HEK293 (cell line): ENCODE results near the gene PON1.

Source experiments
- CTCF ChIA-PET: fragments of 350-600 bp; formaldehyde crosslinking; extraction: SDS; loops from one replicate; lab custom pipeline; 2021; ENCODE audit warnings: antibody characterized with exemption; lab: Yijun Ruan, JAX
- POLR2A ChIA-PET: fragments of 300-600 bp; formaldehyde crosslinking; extraction: SDS; loops from one replicate; lab custom pipeline; 2020; ENCODE audit warnings: antibody characterized with exemption, inconsistent platforms; lab: Yijun Ruan, JAX
- H3K27ac ChIP-seq: fragments of 200-500 bp; sonication (Bioruptor generic); 2 replicates; pipeline ENCODE4 v1.5.1; 2014; ENCODE audit warnings: low read depth, low read length, control low read depth, inconsistent platforms; ENCODE audit errors: extremely low read depth
- H3K36me3 ChIP-seq, 2 experiments: fragments of 200-500 bp in 1 of 2; sonication (Bioruptor generic) in 1 of 2; 1 replicate in 1 of 2; 2 replicates in 1 of 2; pipeline ENCODE4 v1.5.1; 2014 to 2017; ENCODE audit warnings: inconsistent platforms in 2 of 2, low read length in 2 of 2; ENCODE audit not compliant: control insufficient read depth in 2 of 2, insufficient read depth in 1 of 2
- H3K4me1 ChIP-seq: fragments of 200-500 bp; sonication (Bioruptor generic); 2 replicates; pipeline ENCODE4 v1.5.1; 2014; ENCODE audit warnings: mild to moderate bottlenecking, low read length, inconsistent platforms; ENCODE audit not compliant: control insufficient read depth, insufficient read depth
- H3K4me3 ChIP-seq: 2 replicates; pipeline ENCODE4 v1.5.1; 2011; ENCODE audit warnings: low read depth, mild to moderate bottlenecking, control low read depth, low read length, moderate library complexity
- H3K9me3 ChIP-seq: fragments of 200-500 bp; sonication (Bioruptor generic); 2 replicates; pipeline ENCODE4 v1.5.1; 2014; ENCODE audit warnings: low read depth, low read length, inconsistent platforms; ENCODE audit not compliant: control insufficient read depth, insufficient read depth
- FEZF1 ChIP-seq: fragments of 450-650 bp; formaldehyde crosslinking; IDR thresholded peaks from 2 replicates; pipeline ENCODE4 v1.5.1; 2016; ENCODE audit warnings: missing biosample characterization, missing genetic modification characterization
- OSR2 ChIP-seq: fragments of 450-650 bp; formaldehyde crosslinking; IDR thresholded peaks from 2 replicates; pipeline ENCODE4 v1.5.1; 2016; ENCODE audit warnings: missing biosample characterization, missing genetic modification characterization
- PRDM2 ChIP-seq: fragments of 450-650 bp; formaldehyde crosslinking; IDR thresholded peaks from 2 replicates; pipeline ENCODE4 v1.5.1; 2016; ENCODE audit warnings: missing biosample characterization, missing genetic modification characterization, borderline replicate concordance
- REPIN1 ChIP-seq: fragments of 450-650 bp; formaldehyde crosslinking; IDR thresholded peaks from 2 replicates; pipeline ENCODE4 v1.5.1; 2017; ENCODE audit warnings: missing biosample characterization, missing genetic modification characterization, low read depth
- SCRT2 ChIP-seq: fragments of 450-650 bp; formaldehyde crosslinking; IDR thresholded peaks from 2 replicates; pipeline ENCODE4 v1.5.1; 2016; ENCODE audit warnings: missing biosample characterization, missing genetic modification characterization
- TCF7L2 ChIP-seq: IDR thresholded peaks from 2 replicates; pipeline ENCODE4 v1.6.1; 2011; ENCODE audit warnings: low read depth, mild to moderate bottlenecking, inconsistent platforms, low read length, moderate library complexity, borderline replicate concordance
- TRIM28 ChIP-seq: IDR thresholded peaks from 2 replicates; pipeline ENCODE4 v1.6.1; 2011; ENCODE audit warnings: low read length, control low read depth, borderline replicate concordance
- ZBTB17 ChIP-seq: fragments of 450-650 bp; formaldehyde crosslinking; IDR thresholded peaks from 2 replicates; pipeline ENCODE4 v1.5.1; 2016; ENCODE audit warnings: missing biosample characterization, missing genetic modification characterization
- ZBTB44 ChIP-seq: fragments of 450-650 bp; IDR thresholded peaks from 2 replicates; pipeline ENCODE4 v1.5.1; 2018; ENCODE audit warnings: missing biosample characterization, mild to moderate bottlenecking, missing genetic modification characterization
- ZBTB7A ChIP-seq: fragments of 450-650 bp; formaldehyde crosslinking; IDR thresholded peaks from 2 replicates; pipeline ENCODE4 v1.5.1; 2016; ENCODE audit warnings: low read depth, missing biosample characterization, missing genetic modification characterization
- ZNF133 ChIP-seq: fragments of 450-650 bp; formaldehyde crosslinking; IDR thresholded peaks from 2 replicates; pipeline ENCODE4 v1.5.1; 2016; ENCODE audit warnings: missing biosample characterization, missing genetic modification characterization
- ZNF214 ChIP-seq: fragments of 450-650 bp; formaldehyde crosslinking; IDR thresholded peaks from 2 replicates; pipeline ENCODE4 v1.5.1; 2017; ENCODE audit warnings: missing biosample characterization, mild to moderate bottlenecking, missing genetic modification characterization, borderline replicate concordance
- ZNF223 ChIP-seq: fragments of 450-650 bp; formaldehyde crosslinking; IDR thresholded peaks from 2 replicates; pipeline ENCODE4 v1.5.1; 2016; ENCODE audit warnings: missing biosample characterization, missing genetic modification characterization
- ZNF280D ChIP-seq: fragments of 450-650 bp; formaldehyde crosslinking; IDR thresholded peaks from 2 replicates; pipeline ENCODE4 v1.5.1; 2016; ENCODE audit warnings: missing biosample characterization, missing genetic modification characterization
- ZNF335 ChIP-seq: fragments of 450-650 bp; formaldehyde crosslinking; conservative IDR thresholded peaks from 2 replicates; pipeline ENCODE4 v1.5.1; 2016; ENCODE audit warnings: missing biosample characterization, missing genetic modification characterization
- ZNF394 ChIP-seq: fragments of 450-650 bp; formaldehyde crosslinking; IDR thresholded peaks from 2 replicates; pipeline ENCODE4 v1.5.1; 2016; ENCODE audit warnings: missing biosample characterization, missing genetic modification characterization, mild to moderate bottlenecking, moderate library complexity, borderline replicate concordance
- ZNF404 ChIP-seq: fragments of 450-650 bp; formaldehyde crosslinking; IDR thresholded peaks from 2 replicates; pipeline ENCODE4 v1.5.1; 2017; ENCODE audit warnings: missing biosample characterization, missing genetic modification characterization
- ZNF514 ChIP-seq: fragments of 450-650 bp; formaldehyde crosslinking; IDR thresholded peaks from 2 replicates; pipeline ENCODE4 v1.5.1; 2016; ENCODE audit warnings: missing biosample characterization, missing genetic modification characterization
- ZNF544 ChIP-seq: fragments of 450-650 bp; formaldehyde crosslinking; IDR thresholded peaks from 2 replicates; pipeline ENCODE4 v1.5.0; 2017; ENCODE audit warnings: missing biosample characterization, missing genetic modification characterization
- ZNF626 ChIP-seq: fragments of 450-650 bp; sonication (Bioruptor Pico); formaldehyde crosslinking; IDR thresholded peaks from 2 replicates; pipeline ENCODE4 v1.5.1; 2018; ENCODE audit warnings: missing biosample characterization, missing genetic modification characterization, inconsistent platforms
- ZNF76 ChIP-seq: fragments of 450-650 bp; formaldehyde crosslinking; IDR thresholded peaks from 2 replicates; pipeline ENCODE4; 2016; ENCODE audit warnings: low read depth, missing biosample characterization, missing genetic modification characterization, borderline replicate concordance
- ZNF785 ChIP-seq: fragments of 450-650 bp; formaldehyde crosslinking; IDR thresholded peaks from 2 replicates; pipeline ENCODE4 v1.5.1; 2016; ENCODE audit warnings: missing biosample characterization, missing genetic modification characterization
- TF ChIP-seq, protein P1 (sequence below): fragments of 450-650 bp; formaldehyde crosslinking; IDR thresholded peaks from 2 replicates; pipeline ENCODE4 v1.5.1; 2016; ENCODE audit warnings: missing biosample characterization, missing genetic modification characterization, low read depth
- TF ChIP-seq, protein P2 (sequence below): fragments of 450-650 bp; formaldehyde crosslinking; optimal IDR thresholded peaks from 2 replicates; pipeline ENCODE3; 2016; ENCODE audit warnings: missing biosample characterization, mild to moderate bottlenecking, missing genetic modification characterization

Gene PON1

GRCh38 chr7:95368235-95368634 is 43.9 kb upstream of the PON1 start (continued):
- TF ChIP-seq ZBTB7A (tag by site-specific recombination) = no peak
- no peak for TF ChIP-seq ZNF76 (tag by site-specific recombination)
- no peak for TF ChIP-seq ZBTB44
- no peak for TF ChIP-seq ZNF785 (tag by site-specific recombination)
- no peak for TF ChIP-seq ZNF223
- TF ChIP-seq OSR2 (tag by site-specific recombination) = no peak
- TF ChIP-seq ZNF280D = no peak
- TF ChIP-seq ZNF394 (tag by site-specific recombination) = no peak
- no peak for TF ChIP-seq TCF7L2
- TF ChIP-seq FEZF1 (tag by site-specific recombination) = no peak

DNA sequence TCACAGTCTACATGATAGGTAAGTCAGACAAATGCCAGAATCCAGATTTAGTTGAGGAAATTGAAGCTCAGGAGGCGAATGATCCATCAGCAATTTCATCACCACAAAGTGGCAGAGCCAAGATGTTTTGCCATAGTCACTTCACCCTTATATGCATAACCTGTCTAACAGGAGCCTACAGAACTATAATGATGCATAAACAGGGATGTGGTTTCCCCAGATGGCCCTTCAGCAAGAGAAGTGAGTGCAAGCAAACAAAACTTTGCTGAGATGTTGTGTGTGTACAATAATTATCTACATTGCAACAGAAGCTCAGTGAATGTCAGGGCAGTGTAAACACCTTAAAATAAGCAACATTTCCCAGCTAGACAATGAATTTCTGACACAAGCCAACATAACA is 43.3 kb upstream of the PON1 start:
- POLR2A ChIA-PET = no interaction called here
- TF ChIP-seq ZNF544 (tag by site-specific recombination) = no peak
- TF ChIP-seq, protein P1, sequence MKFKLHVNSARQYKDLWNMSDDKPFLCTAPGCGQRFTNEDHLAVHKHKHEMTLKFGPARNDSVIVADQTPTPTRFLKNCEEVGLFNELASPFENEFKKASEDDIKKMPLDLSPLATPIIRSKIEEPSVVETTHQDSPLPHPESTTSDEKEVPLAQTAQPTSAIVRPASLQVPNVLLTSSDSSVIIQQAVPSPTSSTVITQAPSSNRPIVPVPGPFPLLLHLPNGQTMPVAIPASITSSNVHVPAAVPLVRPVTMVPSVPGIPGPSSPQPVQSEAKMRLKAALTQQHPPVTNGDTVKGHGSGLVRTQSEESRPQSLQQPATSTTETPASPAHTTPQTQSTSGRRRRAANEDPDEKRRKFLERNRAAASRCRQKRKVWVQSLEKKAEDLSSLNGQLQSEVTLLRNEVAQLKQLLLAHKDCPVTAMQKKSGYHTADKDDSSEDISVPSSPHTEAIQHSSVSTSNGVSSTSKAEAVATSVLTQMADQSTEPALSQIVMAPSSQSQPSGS (tag by site-specific recombination) = no peak
- TF ChIP-seq ZNF626 (tag by site-specific recombination) = no peak
- no peak for TF ChIP-seq ZNF214 (tag by site-specific recombination)
- TF ChIP-seq SCRT2 (tag by site-specific recombination) = no peak
- TF ChIP-seq TRIM28 = no peak
- TF ChIP-seq REPIN1 = no peak
- TF ChIP-seq, protein P2, sequence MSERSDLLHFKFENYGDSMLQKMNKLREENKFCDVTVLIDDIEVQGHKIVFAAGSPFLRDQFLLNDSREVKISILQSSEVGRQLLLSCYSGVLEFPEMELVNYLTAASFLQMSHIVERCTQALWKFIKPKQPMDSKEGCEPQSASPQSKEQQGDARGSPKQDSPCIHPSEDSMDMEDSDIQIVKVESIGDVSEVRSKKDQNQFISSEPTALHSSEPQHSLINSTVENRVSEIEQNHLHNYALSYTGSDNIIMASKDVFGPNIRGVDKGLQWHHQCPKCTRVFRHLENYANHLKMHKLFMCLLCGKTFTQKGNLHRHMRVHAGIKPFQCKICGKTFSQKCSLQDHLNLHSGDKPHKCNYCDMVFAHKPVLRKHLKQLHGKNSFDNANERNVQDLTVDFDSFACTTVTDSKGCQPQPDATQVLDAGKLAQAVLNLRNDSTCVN (tag by site-specific recombination) = no peak
- no peak for TF ChIP-seq ZNF335 (tag by site-specific recombination)
- TF ChIP-seq ZBTB17 (tag by site-specific recombination) = no peak
- no peak for TF ChIP-seq PRDM2
- no peak for TF ChIP-seq ZNF514
- TF ChIP-seq ZNF133 (tag by site-specific recombination) = no peak
- TF ChIP-seq ZNF404 (tag by site-specific recombination) = no peak
- Histone ChIP-seq H3K4me3 (no peak overlapping the region), H3K36me3 (no peaks in the 10 kb centered on the region), H3K9me3 (no peaks in the 10 kb centered on the region), H3K4me1 (no peaks in the 10 kb centered on the region), H3K27ac (no peak overlapping the region)
- CTCF ChIA-PET = no interaction called here
